Stomach (tissue), 9 donors: Measurements from ENCODE around the gene YEATS4. TPM values are rescaled to one million over a fixed set of nuclear protein-coding genes. Genes with fewer than 3 reads are reported as not detected.

Source experiments
- DNase-seq, 2 donors: peaks; one replicate each; pipeline versions ENCODE4 v3.0.0 to v3.0.0-alpha.2; 2013 to 2019
- H3K27ac ChIP-seq, 5 donors: fragments of 200-600 bp in 4 of 5; sonication (generic) in 4 of 5; one replicate each; pipeline ENCODE4 v1.5.1; 2013 to 2019; ENCODE audit warnings: mild to moderate bottlenecking in 1 of 5, moderate library complexity in 1 of 5
- H3K27me3 ChIP-seq, 3 donors: fragments of 200-600 bp; sonication (generic); one replicate each; pipeline ENCODE4 v1.5.1; 2017 to 2019; ENCODE audit warnings: mixed run types in 1 of 3
- H3K36me3 ChIP-seq, 4 donors: fragments of 200-600 bp; sonication (generic); 1 replicate in 3 of 4; 2 replicates in 1 of 4; pipeline ENCODE4 v1.5.1; 2016 to 2019
- H3K4me1 ChIP-seq, 4 donors: fragments of 200-600 bp; sonication (generic); one replicate each; pipeline ENCODE4 v1.5.1; 2016 to 2019
- H3K4me3 ChIP-seq, 4 donors: fragments of 200-600 bp; sonication (generic) in 3 of 4; one replicate each; pipeline ENCODE4 v1.5.1; 2016 to 2019; ENCODE audit warnings: mild to moderate bottlenecking in 1 of 4
- H3K9me3 ChIP-seq, 4 donors: fragments of 200-600 bp; sonication (generic); one replicate each; pipeline ENCODE4 v1.5.1; 2016 to 2019
- CTCF ChIP-seq, 7 experiments: fragments of 450-650 bp in 4 of 7; fragments of 200-600 bp in 3 of 7; sonication (generic) in 3 of 7; IDR thresholded peaks; one replicate each; pipeline ENCODE4 v1.5.1; 2016 to 2019; ENCODE audit warnings: antibody characterized with exemption in 7 of 7, control low read depth in 2 of 7, mild to moderate bottlenecking in 1 of 7
- EP300 ChIP-seq: sonication (generic); formaldehyde crosslinking; IDR thresholded peaks from one replicate; pipeline ENCODE4 v1.6.1; 2017; ENCODE audit warnings: antibody characterized with exemption
- POLR2A ChIP-seq, 4 donors: fragments of 450-650 bp; IDR thresholded peaks; one replicate each; pipeline ENCODE4 v1.6.1; 2016; ENCODE audit warnings: antibody characterized with exemption in 4 of 4, control low read depth in 2 of 4, mild to moderate bottlenecking in 1 of 4, moderate library complexity in 1 of 4
- POLR2AphosphoS5 ChIP-seq, 3 donors: sonication (generic); formaldehyde crosslinking; IDR thresholded peaks; one replicate each; pipeline ENCODE4 v1.6.1; 2016; ENCODE audit warnings: antibody characterized with exemption in 3 of 3
- WGBS, 5 donors: extraction: QIAGEN DNeasy Blood & Tissue Kit in 3 of 5; methylation state at CpG; one replicate each; pipeline versions ENCODE4 v1.1.5 to v1.1.7; 2013 to 2018; 5-methylcytosine and 5-hydroxymethylcytosine counted together
- intact Hi-C: fragments of 100-400 bp; cut with DNase I; formaldehyde crosslinking; loops from one replicate; pipeline ENCODE4 v1.15.1; 2023; ENCODE audit warnings: low total_unique reads
- polyA plus RNA-seq, 3 donors: library from polyadenylated mRNA; stranded (reverse); fragments of 200-250 nt; gene quantifications; one replicate each; pipeline ENCODE4 v1.2.3, GENCODE V29; 2013
- total RNA-seq, 5 donors: library from RNA; depleted of rRNA; stranded (reverse); fragments of >200 nt; gene quantifications; one replicate each; pipeline versions ENCODE4 v1.1.0 to v1.2.3, GENCODE V29; 2014 to 2016
- donor health status: healthy with polysubstance abuse.
- donor health status: Bipolar disorder and iron deficiency.
- donor health status: healthy.

YEATS4 gene
- total and polyA plus RNA-seq, 8 donors = 10.3 to 26.8 (median 15.4) TPM; not detected in 1

GRCh38 chr12:69366796-69367195 is 7.3 kb downstream of the YEATS4 start:
- Histone ChIP-seq H3K4me3 (no peak overlapping the region), H3K9me3 (no peaks in the 10 kb centered on the region), H3K27ac (no peak overlapping the region), H3K36me3 (peaks cover 5 to 65% (median 57%) of the 10 kb centered on the region in 4 donors), H3K27me3 (no peaks in the 10 kb centered on the region), H3K4me1 (peaks cover 0 to 1% (median 0%) of the 10 kb centered on the region in 4 donors)
- DNase-seq = no peak
- TF ChIP-seq POLR2A (IDR thresholded peaks at IDR 0.05) (no peak), POLR2AphosphoS5 (IDR thresholded peaks at IDR 0.05) (no peak), CTCF (IDR thresholded peaks at IDR 0.05) (no peak), EP300 (no peak)
- 91 to 96% (median 94%) methylated on average over 5 of the region's 5 CpGs for WGBS, 5 donors
- intact Hi-C loops = no loop called here

GRCh38 chr12:69368171-69368570 is 8.6 kb downstream of the YEATS4 start:
- H3K27ac ChIP-seq = no peak overlapping the region
- peaks cover 8 to 77% (median 70%) of the 10 kb centered on the region in 4 donors for H3K36me3 ChIP-seq
- TF ChIP-seq CTCF (IDR thresholded peaks at IDR 0.05) (no peak), POLR2A (IDR thresholded peaks at IDR 0.05) (no peak), EP300 (no peak), POLR2AphosphoS5 (IDR thresholded peaks at IDR 0.05) (no peak)
- intact Hi-C loops = no loop called here
- WGBS, 5 donors = 95 to 100% (median 96%) methylated on average over 1 of the region's 1 CpG
- H3K4me3 ChIP-seq = no peak overlapping the region
- no peaks in the 10 kb centered on the region for H3K4me1 ChIP-seq
- DNase-seq = no peak
- no peaks in the 10 kb centered on the region for H3K9me3 ChIP-seq
- no peaks in the 10 kb centered on the region for H3K27me3 ChIP-seq

DNA sequence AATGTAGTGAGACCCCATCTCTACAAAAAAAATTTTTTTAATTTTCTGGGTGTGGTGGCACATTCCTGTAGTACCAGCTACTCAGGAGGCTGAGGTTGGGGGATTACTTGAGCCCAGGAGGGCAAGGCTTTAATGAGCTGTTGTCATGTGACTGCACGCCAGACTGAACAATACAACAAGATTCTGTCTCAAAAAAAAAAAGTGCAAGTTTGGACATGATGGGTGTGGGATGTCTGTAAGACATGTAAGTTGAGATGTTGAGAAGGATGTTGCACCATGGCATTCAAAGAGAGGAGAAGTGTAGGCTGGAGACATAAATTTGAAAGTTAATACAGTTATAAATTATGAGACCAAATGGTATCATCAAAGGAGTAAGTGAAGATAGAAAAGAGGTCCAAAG is 23.5 kb downstream of the YEATS4 start:
- Histone ChIP-seq H3K4me3 (no peak overlapping the region), H3K27me3 (no peaks in the 10 kb centered on the region), H3K27ac (no peak overlapping the region), H3K4me1 (no peaks in the 10 kb centered on the region), H3K36me3 (peaks cover 0 to 29% (median 24%) of the 10 kb centered on the region in 4 donors), H3K9me3 (no peaks in the 10 kb centered on the region)
- DNase-seq = no peak
- intact Hi-C loops = no loop called here
- WGBS, 5 donors = 88 to 100% (median 96%) methylated on average over 1 of the region's 1 CpG
- TF ChIP-seq EP300 = no peak
- TF ChIP-seq POLR2AphosphoS5 (IDR thresholded peaks at IDR 0.05) = no peak
- no peak for TF ChIP-seq CTCF (IDR thresholded peaks at IDR 0.05)
- no peak for TF ChIP-seq POLR2A (IDR thresholded peaks at IDR 0.05)

DNA sequence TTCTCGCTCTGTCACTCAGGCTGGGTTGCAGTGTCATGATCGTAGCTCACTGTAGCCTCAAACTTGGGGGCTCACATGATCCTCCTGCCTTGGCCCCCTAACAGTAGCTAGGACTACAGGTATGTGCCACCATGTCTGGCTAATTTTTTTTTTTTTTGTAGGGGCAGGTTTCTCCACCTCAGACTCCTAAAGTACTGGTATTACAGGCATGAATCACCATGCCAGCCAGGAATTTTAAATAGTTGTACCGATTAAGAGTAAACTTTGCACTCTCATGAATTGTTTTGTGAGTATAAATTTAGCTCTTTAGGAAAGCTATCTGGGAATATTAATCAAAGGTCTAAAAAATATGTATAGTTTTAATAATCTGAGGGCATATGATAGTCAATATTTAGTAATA is 25.5 kb downstream of the YEATS4 start:
- H3K9me3 ChIP-seq = no peaks in the 10 kb centered on the region
- peaks cover 0 to 13% (median 9%) of the 10 kb centered on the region in 4 donors for H3K36me3 ChIP-seq
- intact Hi-C loops = no loop called here
- H3K27ac ChIP-seq = no peak overlapping the region
- WGBS, 5 donors = 73 to 78% (median 76%) methylated on average over 3 of the region's 3 CpGs
- DNase-seq = no peak
- no peak overlapping the region for H3K4me3 ChIP-seq
- no peaks in the 10 kb centered on the region for H3K4me1 ChIP-seq
- no peaks in the 10 kb centered on the region for H3K27me3 ChIP-seq
- TF ChIP-seq EP300 = no peak
- no peak for TF ChIP-seq POLR2AphosphoS5 (IDR thresholded peaks at IDR 0.05)
- no peak for TF ChIP-seq POLR2A (IDR thresholded peaks at IDR 0.05)
- no peak for TF ChIP-seq CTCF (IDR thresholded peaks at IDR 0.05)
